Astrocyte (in vitro differentiated cells and primary cell): Measurements from ENCODE around the gene HDAC5. TPM values are rescaled to one million over a fixed set of nuclear protein-coding genes. Genes with fewer than 3 reads are reported as not detected.

Experiments used
- DNase-seq: peaks from one replicate; pipeline ENCODE4 v3.0.0-alpha.2; 2010; ENCODE audit warnings: low read depth
- FAIRE-seq: peaks from 2 replicates; lab custom pipeline; 2011; peaks lifted over from hg19 to GRCh38; lab: Jason Lieb, UNC
- H2AFZ ChIP-seq: 2 replicates; pipeline ENCODE4 v1.6.0; 2012; ENCODE audit warnings: low read depth, low read length, inconsistent platforms
- H3K27ac ChIP-seq: 2 replicates; pipeline ENCODE4 v1.5.1; 2011; ENCODE audit warnings: low read depth, low read length, inconsistent platforms
- H3K27me3 ChIP-seq: 2 replicates; pipeline ENCODE4 v1.6.0; 2011; ENCODE audit warnings: low read length, inconsistent platforms; ENCODE audit not compliant: insufficient read depth
- H3K36me3 ChIP-seq: 2 replicates; pipeline ENCODE4 v1.5.1; 2011; ENCODE audit warnings: low read length, inconsistent platforms; ENCODE audit not compliant: insufficient read depth
- H3K4me1 ChIP-seq: 2 replicates; pipeline ENCODE4 v1.5.1; 2011; ENCODE audit warnings: low read length, inconsistent platforms; ENCODE audit not compliant: insufficient read depth
- H3K4me2 ChIP-seq: 2 replicates; pipeline ENCODE4 v1.6.0; 2012; ENCODE audit warnings: low read length, inconsistent platforms
- H3K4me3 ChIP-seq: 2 replicates; pipeline ENCODE4 v1.5.1; 2011; ENCODE audit warnings: low read depth, mild to moderate bottlenecking, low read length, inconsistent platforms; ENCODE audit not compliant: insufficient read depth
- H3K79me2 ChIP-seq: 2 replicates; pipeline ENCODE4 v1.6.0; 2012; ENCODE audit warnings: mild to moderate bottlenecking, low read length, inconsistent platforms; ENCODE audit not compliant: insufficient read depth
- H3K9ac ChIP-seq: 2 replicates; pipeline ENCODE4 v1.6.0; 2012; ENCODE audit warnings: mild to moderate bottlenecking, low read length, inconsistent platforms
- H3K9me3 ChIP-seq: 2 replicates; pipeline ENCODE4 v1.5.1; 2012; ENCODE audit warnings: low read depth, mild to moderate bottlenecking, low read length, inconsistent platforms; ENCODE audit not compliant: insufficient read depth
- H4K20me1 ChIP-seq: 2 replicates; pipeline ENCODE4 v1.6.0; 2012; ENCODE audit warnings: low read length, inconsistent platforms; ENCODE audit not compliant: insufficient read depth
- H3K27ac Mint-ChIP-seq: one replicate; pipeline ENCODE4 v1.8.0; 2021; ENCODE audit warnings: mild to moderate bottlenecking, mixed read lengths; ENCODE audit not compliant: unreplicated experiment
- H3K27me3 Mint-ChIP-seq: one replicate; pipeline ENCODE4 v1.8.0; 2021; ENCODE audit warnings: low read depth, mixed read lengths; ENCODE audit not compliant: unreplicated experiment
- H3K36me3 Mint-ChIP-seq: one replicate; pipeline ENCODE4 v1.8.0; 2021; ENCODE audit warnings: low read depth, mixed read lengths; ENCODE audit not compliant: unreplicated experiment
- H3K4me1 Mint-ChIP-seq: one replicate; pipeline ENCODE4 v1.8.0; 2021; ENCODE audit warnings: low read depth, mixed read lengths; ENCODE audit not compliant: unreplicated experiment
- H3K4me3 Mint-ChIP-seq: one replicate; pipeline ENCODE4 v1.8.0; 2021; ENCODE audit warnings: mild to moderate bottlenecking, moderate library complexity, mixed read lengths; ENCODE audit not compliant: unreplicated experiment
- H3K9me3 Mint-ChIP-seq: one replicate; pipeline ENCODE4 v1.8.0; 2021; ENCODE audit warnings: mild to moderate bottlenecking, mixed read lengths; ENCODE audit not compliant: unreplicated experiment
- EZH2 ChIP-seq: IDR thresholded peaks from 2 replicates; pipeline ENCODE4 v1.6.1; 2012; ENCODE audit warnings: mild to moderate bottlenecking, low read length, inconsistent platforms; ENCODE audit not compliant: insufficient read depth
- total RNA-seq: library from RNA; stranded (reverse); gene quantifications from 2 replicates; pipeline ENCODE4 v1.2.1, GENCODE V29; 2021
- TF ChIP-seq, protein P1 (sequence below): IDR thresholded peaks from 2 replicates; pipeline ENCODE4 v1.5.1; 2011; ENCODE audit warnings: low read depth, mild to moderate bottlenecking, inconsistent platforms, low read length, moderate library complexity; ENCODE audit not compliant: insufficient read depth

HDAC5 gene
- total RNA-seq, 1 donor from 2014 or later = 18.7 TPM

GRCh38 chr17:44033861-44034408 is 89.5 kb downstream of the HDAC5 start:
- DNase-seq (no peak), FAIRE-seq (no peak)
- Histone ChIP-seq H3K79me2 (peaks cover 14% of the 10 kb centered on the region), H3K9ac (no peak overlapping the region), H4K20me1 (peaks cover 50% of the 10 kb centered on the region), H3K4me2 (no peak overlapping the region), H3K9me3 (no peaks in the 10 kb centered on the region), H3K36me3 (peaks cover 39% of the 10 kb centered on the region), H3K4me1 (no peaks in the 10 kb centered on the region), H3K27me3 (no peaks in the 10 kb centered on the region), H3K4me3 (no peak overlapping the region), H3K27ac (no peak overlapping the region), H2AFZ (no peak overlapping the region)
- H3K4me1 Mint-ChIP-seq = peaks cover 2% of the 10 kb centered on the region
- H3K27me3 Mint-ChIP-seq = no peaks in the 10 kb centered on the region
- no peaks in the 10 kb centered on the region for H3K9me3 Mint-ChIP-seq
- H3K27ac Mint-ChIP-seq = no peak overlapping the region
- no peak for TF ChIP-seq EZH2
- TF ChIP-seq, protein P1, sequence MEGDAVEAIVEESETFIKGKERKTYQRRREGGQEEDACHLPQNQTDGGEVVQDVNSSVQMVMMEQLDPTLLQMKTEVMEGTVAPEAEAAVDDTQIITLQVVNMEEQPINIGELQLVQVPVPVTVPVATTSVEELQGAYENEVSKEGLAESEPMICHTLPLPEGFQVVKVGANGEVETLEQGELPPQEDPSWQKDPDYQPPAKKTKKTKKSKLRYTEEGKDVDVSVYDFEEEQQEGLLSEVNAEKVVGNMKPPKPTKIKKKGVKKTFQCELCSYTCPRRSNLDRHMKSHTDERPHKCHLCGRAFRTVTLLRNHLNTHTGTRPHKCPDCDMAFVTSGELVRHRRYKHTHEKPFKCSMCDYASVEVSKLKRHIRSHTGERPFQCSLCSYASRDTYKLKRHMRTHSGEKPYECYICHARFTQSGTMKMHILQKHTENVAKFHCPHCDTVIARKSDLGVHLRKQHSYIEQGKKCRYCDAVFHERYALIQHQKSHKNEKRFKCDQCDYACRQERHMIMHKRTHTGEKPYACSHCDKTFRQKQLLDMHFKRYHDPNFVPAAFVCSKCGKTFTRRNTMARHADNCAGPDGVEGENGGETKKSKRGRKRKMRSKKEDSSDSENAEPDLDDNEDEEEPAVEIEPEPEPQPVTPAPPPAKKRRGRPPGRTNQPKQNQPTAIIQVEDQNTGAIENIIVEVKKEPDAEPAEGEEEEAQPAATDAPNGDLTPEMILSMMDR = no peak
- H3K4me3 Mint-ChIP-seq = no peak overlapping the region
- H3K36me3 Mint-ChIP-seq = peaks cover 22% of the 10 kb centered on the region

- peaks cover 16% of the 10 kb centered on the region for H3K36me3 Mint-ChIP-seq
- H3K9me3 Mint-ChIP-seq = no peaks in the 10 kb centered on the region
- TF ChIP-seq EZH2 = no peak
- TF ChIP-seq, protein P1 = no peak
- Histone ChIP-seq H3K4me1 (no peaks in the 10 kb centered on the region), H3K27me3 (no peaks in the 10 kb centered on the region), H3K27ac (no peak overlapping the region), H2AFZ (no peak overlapping the region), H4K20me1 (peaks cover 31% of the 10 kb centered on the region), H3K4me2 (no peak overlapping the region), H3K4me3 (no peak overlapping the region), H3K9me3 (no peaks in the 10 kb centered on the region), H3K36me3 (peaks cover 35% of the 10 kb centered on the region), H3K79me2 (no peaks in the 10 kb centered on the region), H3K9ac (no peak overlapping the region)
- FAIRE-seq (no peak), DNase-seq (no peak)
- no peak overlapping the region for H3K4me3 Mint-ChIP-seq
- H3K4me1 Mint-ChIP-seq = no peaks in the 10 kb centered on the region
- H3K27me3 Mint-ChIP-seq = no peaks in the 10 kb centered on the region
- H3K27ac Mint-ChIP-seq = no peak overlapping the region
Observed at GRCh38 chr17:44030482-44030881, 93.0 kb downstream of the HDAC5 start.

GRCh38 chr17:44029736-44030135 is 93.7 kb downstream of the HDAC5 start:
- no peak for TF ChIP-seq EZH2
- TF ChIP-seq, protein P1 = no peak
- H4K20me1 ChIP-seq = peaks cover 35% of the 10 kb centered on the region
- no peaks in the 10 kb centered on the region for H3K27me3 ChIP-seq
- no peaks in the 10 kb centered on the region for H3K4me1 ChIP-seq
- peaks cover 35% of the 10 kb centered on the region for H3K36me3 ChIP-seq
- H3K36me3 Mint-ChIP-seq = peaks cover 16% of the 10 kb centered on the region
- H3K27ac ChIP-seq = no peak overlapping the region
- H3K27me3 Mint-ChIP-seq = no peaks in the 10 kb centered on the region
- no peak overlapping the region for H3K4me3 Mint-ChIP-seq
- H3K27ac Mint-ChIP-seq = no peak overlapping the region
- no peak overlapping the region for H3K4me2 ChIP-seq
- H3K9me3 ChIP-seq = no peaks in the 10 kb centered on the region
- H3K9me3 Mint-ChIP-seq = no peaks in the 10 kb centered on the region
- no peak overlapping the region for H2AFZ ChIP-seq
- FAIRE-seq = no peak
- no peak for DNase-seq
- no peak overlapping the region for H3K9ac ChIP-seq
- H3K4me1 Mint-ChIP-seq = no peaks in the 10 kb centered on the region
- H3K4me3 ChIP-seq = no peak overlapping the region
- no peaks in the 10 kb centered on the region for H3K79me2 ChIP-seq
